SK-N-SH (cell line): Measurements from ENCODE around the gene CHRNA5. TPM values are rescaled to one million over a fixed set of nuclear protein-coding genes. Genes with fewer than 3 reads are reported as not detected.
A peak's percentile ranks its signal among the peaks of the same experiment; 100 is the strongest.
"Not testable (repeated sequence)": the region's sequence is repeated elsewhere in the genome, so short reads cannot be mapped to it uniquely, and the experiment has no call there.

Experiments
- CTCF ChIA-PET: fragments of 300-600, 350-600 bp; formaldehyde crosslinking; extraction: SDS; loops from one replicate; lab custom pipeline; 2021; lab: Yijun Ruan, JAX
- POLR2A ChIA-PET: fragments of 350-600 bp; sonication (Branson Sonifier 250); formaldehyde crosslinking; extraction: SDS; loops from one replicate; lab custom pipeline; 2020; ENCODE audit warnings: antibody characterized with exemption, inconsistent platforms; lab: Yijun Ruan, JAX
- DNase-seq: peaks from one replicate; pipeline ENCODE4 v3.0.0; 2012
- H2AFZ ChIP-seq: fragments of 200-600 bp; sonication (generic); 2 replicates; pipeline ENCODE4 v1.8.1; 2016; ENCODE audit warnings: antibody characterized with exemption, mild to moderate bottlenecking, low read depth
- H3F3A ChIP-seq: fragments of 200-600 bp; sonication (generic); replicated peaks from 2 replicates; pipeline ENCODE3; 2016; ENCODE audit warnings: antibody characterized with exemption, mild to moderate bottlenecking; ENCODE audit not compliant: insufficient read depth
- H3K27ac ChIP-seq, 2 experiments: fragments of 200-500 bp in 1 of 2; fragments of 200-600 bp in 1 of 2; sonication (Bioruptor generic) in 1 of 2; sonication (generic), shearing (Covaris generic) in 1 of 2; 2 replicates each; pipeline versions ENCODE4 v1.5.1 to v1.6.1; 2014 to 2016; ENCODE audit warnings: low read depth in 2 of 2, inconsistent platforms in 1 of 2, low read length in 1 of 2, mild to moderate bottlenecking in 1 of 2, mixed read lengths in 1 of 2
- H3K27me3 ChIP-seq: fragments of 200-600 bp; sonication (generic), shearing (Covaris generic); 2 replicates; pipeline ENCODE4 v1.6.1; 2016; ENCODE audit warnings: mixed run types; ENCODE audit not compliant: insufficient read depth
- H3K36me3 ChIP-seq, 2 experiments: fragments of 200-500 bp in 1 of 2; fragments of 200-600 bp in 1 of 2; sonication (Bioruptor generic) in 1 of 2; sonication (generic) in 1 of 2; replicated peaks in 1 of 2; 2 replicates each; pipeline versions ENCODE3 to v1.5.1; 2014 to 2016; ENCODE audit warnings: low read length in 1 of 2, mild to moderate bottlenecking in 1 of 2; ENCODE audit not compliant: insufficient read depth in 2 of 2, control insufficient read depth in 1 of 2
- H3K4me1 ChIP-seq, 2 experiments: fragments of 200-500 bp in 1 of 2; fragments of 200-600 bp in 1 of 2; sonication (Bioruptor generic) in 1 of 2; sonication (generic), shearing (Covaris generic) in 1 of 2; 2 replicates each; pipeline versions ENCODE4 v1.5.1 to v1.6.1; 2014 to 2016; ENCODE audit warnings: low read depth in 1 of 2, low read length in 1 of 2, mixed run types in 1 of 2; ENCODE audit not compliant: insufficient read depth in 2 of 2, control insufficient read depth in 1 of 2
- H3K4me2 ChIP-seq: fragments of 200-600 bp; sonication (generic), shearing (Covaris generic); 2 replicates; pipeline ENCODE4 v1.6.1; 2017; ENCODE audit warnings: mixed run types
- H3K4me3 ChIP-seq, 2 experiments: fragments of 200-500 bp in 1 of 2; fragments of 200-600 bp in 1 of 2; sonication (Bioruptor generic) in 1 of 2; sonication (generic), shearing (Covaris generic) in 1 of 2; 2 replicates each; pipeline versions ENCODE4 v1.5.1 to v1.8.1; 2014 to 2016; ENCODE audit warnings: low read depth in 2 of 2, inconsistent platforms in 1 of 2, low read length in 1 of 2, mild to moderate bottlenecking in 1 of 2, mixed read lengths in 1 of 2, moderate library complexity in 1 of 2
- H3K79me2 ChIP-seq: fragments of 200-600 bp; sonication (generic); 2 replicates; pipeline ENCODE4 v1.8.1; 2017; ENCODE audit warnings: mild to moderate bottlenecking; ENCODE audit not compliant: insufficient read depth
- H3K9ac ChIP-seq: fragments of 200-600 bp; sonication (generic); 2 replicates; pipeline ENCODE4 v1.6.1; 2017; ENCODE audit warnings: mixed run types
- H3K9me2 ChIP-seq: fragments of 200-600 bp; sonication (generic); 2 replicates; pipeline ENCODE4 v1.6.1; 2017; ENCODE audit warnings: mixed run types
- H3K9me3 ChIP-seq: fragments of 200-600 bp; sonication (generic); 2 replicates; pipeline ENCODE4 v1.6.1; 2017; ENCODE audit warnings: mixed run types, mild to moderate bottlenecking, moderate library complexity
- H4K20me1 ChIP-seq: fragments of 200-600 bp; sonication (generic); 2 replicates; pipeline ENCODE4 v1.6.1; 2017; ENCODE audit warnings: mild to moderate bottlenecking, mixed run types; ENCODE audit not compliant: insufficient read depth
- CHD2 ChIP-seq: fragments of 150-350 bp; IDR thresholded peaks from 2 replicates; pipeline ENCODE4 v1.6.1; 2018; ENCODE audit warnings: low read length; ENCODE audit not compliant: partially characterized antibody
- EP300 ChIP-seq, 2 experiments: IDR thresholded peaks; 2 replicates each; pipeline versions ENCODE4 v1.4.0 to v1.6.1; 2012; ENCODE audit warnings: borderline replicate concordance in 1 of 2, low read depth in 1 of 2, low read length in 1 of 2
- EZH2phosphoT487 ChIP-seq: fragments of 200-600 bp; sonication (generic); IDR thresholded peaks from 2 replicates; pipeline ENCODE4 v1.6.1; 2017; ENCODE audit warnings: low read depth, mixed run types, mild to moderate bottlenecking, antibody characterized with exemption, moderate library complexity, borderline replicate concordance
- MAX ChIP-seq: IDR thresholded peaks from 2 replicates; pipeline ENCODE4 v1.4.0; 2012; ENCODE audit warnings: low read depth
- MXI1 ChIP-seq: IDR thresholded peaks from 2 replicates; pipeline ENCODE4 v1.6.1; 2012; ENCODE audit warnings: mild to moderate bottlenecking, low read depth, low read length, improper control_type of control experiment
- NFIC ChIP-seq: IDR thresholded peaks from 2 replicates; pipeline ENCODE4 v1.4.0; 2012; ENCODE audit warnings: borderline replicate concordance
- NRF1 ChIP-seq: IDR thresholded peaks from 2 replicates; pipeline ENCODE4 v1.6.1; 2012; ENCODE audit warnings: low read depth, mild to moderate bottlenecking, low read length
- POLR2AphosphoS5 ChIP-seq: IDR thresholded peaks from 2 replicates; pipeline ENCODE4 v1.6.1; 2012; ENCODE audit warnings: low read depth, low read length
- RFX5 ChIP-seq: IDR thresholded peaks from 2 replicates; pipeline ENCODE4 v1.6.1; 2012; ENCODE audit warnings: mild to moderate bottlenecking, improper control_type of control experiment, low read length
- RXRA ChIP-seq: IDR thresholded peaks from 2 replicates; pipeline ENCODE4 v1.4.0; 2012; ENCODE audit warnings: low read depth, mild to moderate bottlenecking, borderline replicate concordance
- SIN3A ChIP-seq: IDR thresholded peaks from 2 replicates; pipeline ENCODE4 v1.6.1; 2012; ENCODE audit warnings: low read depth, mild to moderate bottlenecking, low read length, moderate library complexity, borderline replicate concordance
- SMC3 ChIP-seq: IDR thresholded peaks from 2 replicates; pipeline ENCODE4 v1.6.1; 2012; ENCODE audit warnings: low read depth, low read length, improper control_type of control experiment
- TAF1 ChIP-seq: IDR thresholded peaks from 2 replicates; pipeline ENCODE4 v1.6.1; 2012; ENCODE audit warnings: low read depth, mild to moderate bottlenecking, low read length, moderate library complexity, borderline replicate concordance
- TCF12 ChIP-seq: IDR thresholded peaks from 2 replicates; pipeline ENCODE4 v1.4.0; 2012
- USF2 ChIP-seq: fragments of 150-350 bp; IDR thresholded peaks from 2 replicates; pipeline ENCODE4 v1.6.1; 2017; ENCODE audit warnings: antibody characterized with exemption, low read length, low read depth, borderline replicate concordance
- YY1 ChIP-seq: IDR thresholded peaks from 2 replicates; pipeline ENCODE4 v1.4.0; 2012; ENCODE audit warnings: low read depth, mild to moderate bottlenecking
- WGBS: methylation state at CpG from one replicate; pipeline ENCODE4 v1.1.6; 2017; ENCODE audit warnings: low lambda C conversion rate; 5-methylcytosine and 5-hydroxymethylcytosine counted together
- polyA plus RNA-seq, 3 experiments: library from polyadenylated mRNA; depleted of rRNA; stranded (reverse); fragments of >200 nt; gene quantifications; 2 replicates each; pipeline ENCODE4 v1.2.3, GENCODE V29; 2012

CHRNA5 gene
- polyA plus RNA-seq (2012; rRNA removed): 5.3 and 5.5 TPM in 2 replicates
- 8.4 and 10.5 TPM in 2 replicates for polyA plus RNA-seq (2012; cell fraction: cytosol; rRNA removed)
- polyA plus RNA-seq (2012; cell fraction: nucleus; rRNA removed): 0.88 and 2.0 TPM in 2 replicates

GRCh38 chr15:78565097-78565950 lies at the start of gene CHRNA5:
Gene CHRNA5 (plus strand): TSS chr15:78565520. CDS start chr15:78565720, 200 bp downstream.
- no peaks in the 10 kb centered on the region for H3K36me3 ChIP-seq
- H4K20me1 ChIP-seq: no peaks in the 10 kb centered on the region
- peak within 1 kb of the TSS; percentile 48 to 90 for H3K27ac ChIP-seq

GRCh38 chr15:78520035-78520434 lies 45.3 kb upstream of the CHRNA5 start:
- H3K4me1 ChIP-seq, H3K27me3 ChIP-seq, H4K20me1 ChIP-seq, H2AFZ ChIP-seq, H3F3A ChIP-seq, H3K36me3 ChIP-seq, H3K27ac ChIP-seq, POLR2A ChIA-PET, H3K9ac ChIP-seq, H3K4me3 ChIP-seq, H3K4me2 ChIP-seq, H3K9me2 ChIP-seq, H3K79me2 ChIP-seq, H3K9me3 ChIP-seq, DNase-seq: not testable (repeated sequence)
- WGBS: 98% methylated on average over 2 of the region's 3 CpGs
- CTCF ChIA-PET: interaction anchor here (0.9 kb wide), 1 partner anchor 236 kb away, joined by 3 read pairs; no protein-coding TSS in a partner anchor

More at GRCh38 chr15:78565097-78565950, at the start of gene CHRNA5:
- ChIA-PET POLR2A (interaction anchor here (0.6 to 2.2 kb wide), 10 partner anchors 12 to 266 kb away, joined by 3 to 17 read pairs (median 4); partner anchors contain the start of genes CHRNA3, IREB2, PSMA4 and SKIC8), CTCF (interaction anchor here (1.0 to 3.4 kb wide), 11 partner anchors 9 to 257 kb away, joined by 3 to 12 read pairs (median 5); partner anchors contain the start of gene PSMA4)
- Histone ChIP-seq H2AFZ (peak within 1 kb of the TSS; percentile 84), H3K4me2 (peak within 1 kb of the TSS; percentile 91), H3F3A (peaks cover 9% of the 10 kb centered on the region), H3K79me2 (peaks cover 19% of the 10 kb centered on the region; the same call in 1 of the 2 replicates), H3K4me3 (peak within 1 kb of the TSS; percentile 73 to 80), H3K9me2 (no peaks in the 10 kb centered on the region), H3K9ac (peak within 1 kb of the TSS; percentile 62), H3K4me1 (peaks cover 0 to 13% of the 10 kb centered on the region in 2 experiments; a peak in 2 of 4 replicates), H3K9me3 (no peaks in the 10 kb centered on the region), H3K27me3 (no peaks in the 10 kb centered on the region)
- 1% methylated on average over 30 of the region's 75 CpGs for WGBS
- TF ChIP-seq MXI1 (peak; percentile 94), YY1 (0 out of 2 replicates have a peak, but pooled peaks have one; percentile 31), EZH2phosphoT487 (no peak), POLR2AphosphoS5 (peak; percentile 73), EP300 (IDR thresholded peaks at IDR 0.05; ENCODE audit: borderline replicate concordance in 1 of 2, low read depth in 1 of 2, low read length in 1 of 2) (peak in 1 of 2 experiments; percentile 65; a peak in 1 of 4 replicates), MAX (peak; percentile 53; the same call in 1 of the 2 replicates), TAF1 (peak; percentile 90), SIN3A (no peak)
- DNase-seq: peak; percentile 94

- peaks cover 3% of the 10 kb centered on the region for H3F3A ChIP-seq
- no peaks in the 10 kb centered on the region for H3K27me3 ChIP-seq
- no peaks in the 10 kb centered on the region for H3K79me2 ChIP-seq
- H3K27ac ChIP-seq: no peak overlapping the region
- H3K9me3 ChIP-seq: no peaks in the 10 kb centered on the region
- H4K20me1 ChIP-seq: no peaks in the 10 kb centered on the region
- H3K4me2 ChIP-seq: no peak overlapping the region
- no peak overlapping the region for H2AFZ ChIP-seq
- H3K4me1 ChIP-seq: no peaks in the 10 kb centered on the region
- no peaks in the 10 kb centered on the region for H3K9me2 ChIP-seq
- H3K9ac ChIP-seq: no peak overlapping the region
- POLR2A ChIA-PET: no interaction called here
- DNase-seq: no peak
- no peaks in the 10 kb centered on the region for H3K36me3 ChIP-seq
- CTCF ChIA-PET: no interaction called here
- H3K4me3 ChIP-seq: no peak overlapping the region
- WGBS: 79% methylated on average over 5 of the region's 5 CpGs
- TF ChIP-seq CHD2 (no peak), MAX (no peak), NRF1 (no peak), NFIC (no peak), TCF12 (no peak), SMC3 (no peak), RXRA (no peak), RFX5 (no peak), EZH2phosphoT487 (no peak), USF2 (no peak)
These were observed 41.1 kb upstream of the CHRNA5 start for GRCh38 chr15:78524230-78524629.
